Heart right ventricle (tissue), 16 donors: ENCODE data around the gene DISP3. TPM values are rescaled to one million over a fixed set of nuclear protein-coding genes. Genes with fewer than 3 reads are reported as not detected.

Source experiments
- ATAC-seq, 8 donors: fragments of 200-7000 bp; cut with Tn5 transposase; one replicate each; pipeline ENCODE4 v1.9.1; 2020; ENCODE audit warnings: mild to moderate bottlenecking in 8 of 8, moderate library complexity in 8 of 8, moderate number of reproducible peaks in 1 of 8
- DNase-seq, 2 donors: peaks; one replicate each; pipeline ENCODE4 v3.0.0-alpha.2; 2020
- H3K27ac ChIP-seq, 10 donors: fragments of 200-600 bp; sonication (generic) in 2 of 10; one replicate each; pipeline versions ENCODE4 v1.5.0 to v1.8.0; 2020 to 2022; ENCODE audit warnings: mild to moderate bottlenecking in 3 of 10
- H3K27me3 ChIP-seq, 7 donors: fragments of 200-600 bp; one replicate each; pipeline ENCODE4 v1.8.0; 2021 to 2022; ENCODE audit warnings: mild to moderate bottlenecking in 2 of 7
- H3K36me3 ChIP-seq, 9 donors: fragments of 200-600 bp; sonication (generic) in 1 of 9; one replicate each; pipeline versions ENCODE4 v1.5.0 to v1.8.0; 2020 to 2022; ENCODE audit warnings: mild to moderate bottlenecking in 2 of 9
- H3K4me1 ChIP-seq, 9 donors: fragments of 200-600 bp; sonication (generic) in 1 of 9; one replicate each; pipeline versions ENCODE4 v1.5.0 to v1.8.0; 2020 to 2022; ENCODE audit warnings: mild to moderate bottlenecking in 4 of 9
- H3K4me3 ChIP-seq, 10 donors: fragments of 200-600 bp; sonication (generic) in 2 of 10; one replicate each; pipeline versions ENCODE4 v1.5.0 to v1.8.0; 2020 to 2022; ENCODE audit warnings: mild to moderate bottlenecking in 7 of 10, moderate library complexity in 2 of 10
- H3K9me3 ChIP-seq, 11 donors: fragments of 200-600 bp in 10 of 11; sonication (generic) in 2 of 11; one replicate each; pipeline versions ENCODE4 v1.5.0 to v1.8.0; 2013 to 2022; ENCODE audit warnings: mild to moderate bottlenecking in 2 of 11, control low read depth in 1 of 11, moderate library complexity in 1 of 11
- WGBS, 2 donors: extraction: QIAGEN DNeasy Blood & Tissue Kit; methylation state at CpG; one replicate each; pipeline ENCODE4 v1.1.7; 2013; ENCODE audit warnings: inconsistent platforms in 1 of 2; 5-methylcytosine and 5-hydroxymethylcytosine counted together
- intact Hi-C, 10 donors: fragments of 100-400 bp; cut with DNase I; formaldehyde crosslinking; loops; one replicate each; pipeline versions ENCODE4 v1.11.1 to v1.14.2; 2022
- polyA plus RNA-seq, 2 donors: library from polyadenylated mRNA; stranded (reverse); fragments of 200-250 nt; gene quantifications; one replicate each; pipeline ENCODE4 v1.2.3, GENCODE V29; 2013
- total RNA-seq, 10 donors: library from RNA; stranded (reverse); fragmentation: NEBNext Ultra II Directional in 3 of 10; extraction: Animal tissue kit (Norgen Biotek cat#: 25700) in 3 of 10; gene quantifications; one replicate each; pipeline versions ENCODE4 v1.2.1 to v1.2.4, GENCODE V29; 2021 to 2023
- TF ChIP-seq, protein P1 (sequence below), 9 donors: fragments of 200-600 bp; sonication (generic) in 2 of 9; IDR thresholded peaks; one replicate each; pipeline versions ENCODE4 v1.5.0 to v1.8.0; 2021 to 2022; ENCODE audit warnings: antibody characterized with exemption in 9 of 9, mild to moderate bottlenecking in 5 of 9, moderate library complexity in 1 of 9
- donor health status: Arrhythmogenic right ventricular cardiomyopathy.
- donor health status: ischemic (EF 13 %, LVEDD 7.1; RV severe dilation, severe dysfunction).
- donor health status: healthy with polysubstance abuse.
- donor health status: DM: no; HTN: yes; CAD: no.
- donor health status: DM: no; HTN: no; CAD: no.
- donor health status: ischemic (EF 25% LVEDD 6.9; RV normal size, moderate dysfunction).
- donor health status: ischemic (EF 25% LVEDD 5.7; RV mildly dilated, moderate dysfunction).
- donor health status: healthy.
- donor health status: DM: yes; HTN: yes; CAD: no.
- donor health status: Ischemic cardiomyopathy.
- donor health status: ischemic (EF 35%, LVEDD 5.7; RV mildly dilated, moderate dysfunction).
- donor health status: nonischemic (EF 11% LVEDD 7.7; RV severe dilation, severe dysfunction).
- donor health status: DM: yes; HTN: yes; CAD: no.
- donor health status: PGD.
- donor health status: ischemic (EF 29% LVEDD 5.4; RV normal size, mild dysfunction).
- donor health status: nonischemic (EF 23%, LVEDD 6.1; RV moderate dilation, normal function).

Gene DISP3
- total and polyA plus RNA-seq, 12 donors, result 0.05 to 0.22 (median 0.13) TPM; not detected in 5

DNA sequence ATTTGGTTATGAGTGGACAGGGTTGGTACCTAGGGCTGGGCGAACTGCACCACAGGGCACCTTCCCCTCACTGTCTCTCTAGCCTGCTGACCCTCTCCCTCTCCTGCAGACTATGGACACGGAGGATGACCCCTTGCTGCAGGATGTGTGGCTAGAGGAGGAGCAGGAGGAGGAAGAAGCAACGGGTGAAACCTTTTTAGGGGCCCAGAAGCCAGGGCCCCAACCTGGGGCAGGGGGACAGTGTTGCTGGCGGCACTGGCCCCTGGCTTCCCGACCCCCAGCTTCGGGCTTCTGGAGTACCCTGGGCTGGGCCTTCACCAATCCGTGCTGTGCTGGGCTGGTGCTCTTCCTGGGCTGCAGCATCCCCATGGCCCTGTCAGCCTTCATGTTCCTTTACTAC, 21.9 kb downstream of the DISP3 start:
- DNase-seq (no peak), ATAC-seq (no peak)
- WGBS, 2 donors, result 82 to 87% methylated on average over 6 to 7 of the region's 7 CpGs
- Histone ChIP-seq H3K9me3 (peaks cover 0 to 34% (median 16%) of the 10 kb centered on the region in 11 donors), H3K27me3 (peaks cover 0 to 61% (median 39%) of the 10 kb centered on the region in 7 donors), H3K36me3 (no peaks in the 10 kb centered on the region), H3K4me1 (no peaks in the 10 kb centered on the region), H3K4me3 (no peak overlapping the region), H3K27ac (no peak overlapping the region)
- TF ChIP-seq, protein P1, sequence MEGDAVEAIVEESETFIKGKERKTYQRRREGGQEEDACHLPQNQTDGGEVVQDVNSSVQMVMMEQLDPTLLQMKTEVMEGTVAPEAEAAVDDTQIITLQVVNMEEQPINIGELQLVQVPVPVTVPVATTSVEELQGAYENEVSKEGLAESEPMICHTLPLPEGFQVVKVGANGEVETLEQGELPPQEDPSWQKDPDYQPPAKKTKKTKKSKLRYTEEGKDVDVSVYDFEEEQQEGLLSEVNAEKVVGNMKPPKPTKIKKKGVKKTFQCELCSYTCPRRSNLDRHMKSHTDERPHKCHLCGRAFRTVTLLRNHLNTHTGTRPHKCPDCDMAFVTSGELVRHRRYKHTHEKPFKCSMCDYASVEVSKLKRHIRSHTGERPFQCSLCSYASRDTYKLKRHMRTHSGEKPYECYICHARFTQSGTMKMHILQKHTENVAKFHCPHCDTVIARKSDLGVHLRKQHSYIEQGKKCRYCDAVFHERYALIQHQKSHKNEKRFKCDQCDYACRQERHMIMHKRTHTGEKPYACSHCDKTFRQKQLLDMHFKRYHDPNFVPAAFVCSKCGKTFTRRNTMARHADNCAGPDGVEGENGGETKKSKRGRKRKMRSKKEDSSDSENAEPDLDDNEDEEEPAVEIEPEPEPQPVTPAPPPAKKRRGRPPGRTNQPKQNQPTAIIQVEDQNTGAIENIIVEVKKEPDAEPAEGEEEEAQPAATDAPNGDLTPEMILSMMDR (IDR thresholded peaks at IDR 0.05), result no peak
- intact Hi-C loops, result no loop called here

DNA sequence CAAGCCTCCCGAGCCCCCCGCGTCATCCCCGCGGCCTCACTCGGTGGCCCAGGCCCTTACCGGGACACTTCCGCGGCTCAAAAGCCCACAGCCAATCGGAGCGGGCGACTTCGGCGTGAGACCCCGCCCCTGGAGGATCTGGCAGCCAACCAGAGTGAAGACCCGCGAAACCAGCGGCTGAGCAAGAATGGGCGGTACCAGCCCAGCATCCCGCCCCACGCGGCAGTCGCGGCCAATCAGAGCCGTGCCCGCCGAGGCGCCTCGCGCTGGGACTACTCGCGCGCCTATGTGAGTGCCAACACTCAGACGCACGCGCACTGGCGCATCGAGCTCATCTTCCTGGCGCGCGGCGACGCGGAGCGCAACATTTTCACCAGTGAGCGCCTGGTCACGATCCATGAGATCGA, 22.5 kb downstream of the DISP3 start:
- ATAC-seq (peak in 2 of 8 donors; percentile 80 to 84), DNase-seq (peak in 1 of 2 donors; percentile 36)
- H3K27ac ChIP-seq, result no peak overlapping the region
- intact Hi-C loops, result no loop called here
- H3K4me3 ChIP-seq, result peak overlapping the region in 1 of 10 donors; percentile 4
- peaks cover 0 to 58% (median 39%) of the 10 kb centered on the region in 7 donors for H3K27me3 ChIP-seq
- no peaks in the 10 kb centered on the region for H3K36me3 ChIP-seq
- 29 to 52% methylated on average over 48 of the region's 48 CpGs for WGBS, 2 donors
- TF ChIP-seq, protein P1 (IDR thresholded peaks at IDR 0.05), result no peak
- H3K4me1 ChIP-seq, result no peaks in the 10 kb centered on the region
- peaks cover 0 to 40% (median 22%) of the 10 kb centered on the region in 11 donors for H3K9me3 ChIP-seq

DNA sequence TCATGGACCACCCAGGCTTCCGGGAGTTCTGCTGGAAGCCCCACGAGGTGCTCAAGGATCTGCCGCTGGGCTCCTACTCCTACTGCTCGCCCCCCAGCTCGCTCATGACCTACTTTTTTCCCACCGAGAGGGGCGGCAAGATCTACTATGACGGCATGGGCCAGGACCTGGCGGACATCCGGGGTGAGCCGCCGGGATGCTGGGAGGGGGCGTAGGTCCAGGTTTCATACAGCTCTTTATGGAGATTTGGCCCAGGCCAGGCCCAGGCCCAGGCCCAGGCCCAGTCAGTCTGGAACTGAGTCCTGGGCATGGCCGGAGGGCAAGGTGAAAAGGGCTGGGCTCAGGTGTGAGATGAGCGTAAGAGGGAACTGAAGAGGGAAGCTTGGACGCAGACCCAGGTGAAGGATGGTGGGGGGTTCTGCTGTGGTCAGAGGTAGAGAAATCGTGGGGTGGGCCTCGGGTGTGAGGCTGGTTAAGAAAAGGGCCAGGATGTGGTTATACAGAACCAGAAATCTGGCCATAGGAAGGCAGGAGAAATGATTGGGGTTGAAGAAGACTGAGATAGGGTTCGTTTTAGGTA, 23.0 kb downstream of the DISP3 start:
- no peak overlapping the region for H3K27ac ChIP-seq
- no peaks in the 10 kb centered on the region for H3K4me1 ChIP-seq
- TF ChIP-seq, protein P1 (IDR thresholded peaks at IDR 0.05), result no peak
- ATAC-seq (no peak), DNase-seq (no peak)
- H3K4me3 ChIP-seq, result no peak overlapping the region
- peaks cover 0 to 45% (median 26%) of the 10 kb centered on the region in 11 donors for H3K9me3 ChIP-seq
- intact Hi-C loops, result no loop called here
- H3K36me3 ChIP-seq, result no peaks in the 10 kb centered on the region
- WGBS, 2 donors, result 74 to 86% methylated on average over 19 of the region's 19 CpGs
- H3K27me3 ChIP-seq, result peaks cover 0 to 54% (median 39%) of the 10 kb centered on the region in 7 donors

DNA sequence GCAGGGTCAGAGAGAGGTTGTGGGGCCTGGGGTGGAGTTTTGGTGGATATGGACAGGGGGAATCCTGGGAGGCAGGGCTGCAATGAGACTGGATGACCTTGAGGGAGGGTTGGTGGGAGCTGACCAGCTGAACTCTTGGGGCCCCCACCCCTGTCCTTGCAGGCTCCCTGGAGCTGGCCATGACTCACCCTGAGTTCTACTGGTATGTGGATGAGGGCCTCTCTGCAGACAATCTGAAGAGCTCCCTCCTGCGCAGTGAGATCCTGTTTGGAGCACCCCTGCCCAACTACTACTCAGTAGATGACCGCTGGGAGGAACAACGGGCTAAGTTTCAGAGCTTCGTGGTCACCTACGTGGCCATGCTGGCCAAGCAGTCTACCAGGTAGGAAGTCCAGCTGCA, 23.6 kb downstream of the DISP3 start:
- 86 to 92% methylated on average over 5 of the region's 5 CpGs for WGBS, 2 donors
- no peaks in the 10 kb centered on the region for H3K36me3 ChIP-seq
- intact Hi-C loops, result no loop called here
- no peak overlapping the region for H3K4me3 ChIP-seq
- H3K4me1 ChIP-seq, result no peaks in the 10 kb centered on the region
- DNase-seq (no peak), ATAC-seq (peak in 1 of 8 donors; percentile 18)
- peaks cover 0 to 54% (median 37%) of the 10 kb centered on the region in 7 donors for H3K27me3 ChIP-seq
- TF ChIP-seq, protein P1 (IDR thresholded peaks at IDR 0.05), result no peak
- peaks cover 0 to 51% (median 31%) of the 10 kb centered on the region in 11 donors for H3K9me3 ChIP-seq
- no peak overlapping the region for H3K27ac ChIP-seq
